IPS-18a (cell line): ENCODE results near the gene SRPK3.

Experiments used
- H3K27ac ChIP-seq: one replicate; pipeline ENCODE4 v1.5.1; 2013; ENCODE audit warnings: low read length
- H3K27me3 ChIP-seq: one replicate; pipeline ENCODE4 v1.6.1; 2013; ENCODE audit warnings: mild to moderate bottlenecking, low read length; ENCODE audit not compliant: control insufficient read depth, insufficient read depth
- H3K36me3 ChIP-seq: one replicate; pipeline ENCODE4 v1.6.1; 2013; ENCODE audit warnings: low read depth, low read length; ENCODE audit not compliant: control insufficient read depth
- H3K4me1 ChIP-seq: one replicate; pipeline ENCODE4 v1.6.1; 2013; ENCODE audit warnings: low read depth, low read length; ENCODE audit not compliant: control insufficient read depth
- H3K4me3 ChIP-seq: one replicate; pipeline ENCODE4 v1.5.1; 2013; ENCODE audit warnings: low read length
- H3K9ac ChIP-seq: one replicate; pipeline ENCODE4 v1.6.1; 2013; ENCODE audit warnings: mild to moderate bottlenecking, low read length, moderate library complexity
- H3K9me3 ChIP-seq: one replicate; pipeline ENCODE4 v1.6.1; 2013; ENCODE audit warnings: low read depth, low read length; ENCODE audit not compliant: control insufficient read depth

SRPK3 gene

DNA sequence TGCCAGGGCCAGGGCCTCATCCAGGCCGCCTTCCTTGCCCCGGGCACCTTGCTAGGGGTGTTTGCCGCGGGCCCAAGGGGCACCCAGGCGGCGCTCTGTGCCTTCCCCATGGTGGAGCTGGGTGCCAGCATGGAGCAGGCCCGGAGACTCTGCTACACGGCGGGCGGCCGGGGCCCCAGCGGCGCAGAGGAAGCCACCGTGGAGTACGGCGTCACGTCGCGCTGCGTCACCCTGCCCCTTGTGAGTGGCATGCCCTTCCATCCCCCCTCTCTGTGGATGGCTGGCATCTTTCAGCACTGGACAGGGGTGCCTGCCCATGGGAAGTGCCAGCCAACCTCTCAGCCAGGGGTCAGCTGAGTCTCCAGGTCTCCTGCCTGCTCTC is 13.2 kb upstream of the SRPK3 start:
- Histone ChIP-seq H3K36me3 (no peaks in the 10 kb centered on the region), H3K9me3 (no peaks in the 10 kb centered on the region), H3K4me1 (no peaks in the 10 kb centered on the region), H3K27ac (no peak overlapping the region), H3K9ac (no peak overlapping the region), H3K4me3 (no peak overlapping the region), H3K27me3 (no peaks in the 10 kb centered on the region)

DNA sequence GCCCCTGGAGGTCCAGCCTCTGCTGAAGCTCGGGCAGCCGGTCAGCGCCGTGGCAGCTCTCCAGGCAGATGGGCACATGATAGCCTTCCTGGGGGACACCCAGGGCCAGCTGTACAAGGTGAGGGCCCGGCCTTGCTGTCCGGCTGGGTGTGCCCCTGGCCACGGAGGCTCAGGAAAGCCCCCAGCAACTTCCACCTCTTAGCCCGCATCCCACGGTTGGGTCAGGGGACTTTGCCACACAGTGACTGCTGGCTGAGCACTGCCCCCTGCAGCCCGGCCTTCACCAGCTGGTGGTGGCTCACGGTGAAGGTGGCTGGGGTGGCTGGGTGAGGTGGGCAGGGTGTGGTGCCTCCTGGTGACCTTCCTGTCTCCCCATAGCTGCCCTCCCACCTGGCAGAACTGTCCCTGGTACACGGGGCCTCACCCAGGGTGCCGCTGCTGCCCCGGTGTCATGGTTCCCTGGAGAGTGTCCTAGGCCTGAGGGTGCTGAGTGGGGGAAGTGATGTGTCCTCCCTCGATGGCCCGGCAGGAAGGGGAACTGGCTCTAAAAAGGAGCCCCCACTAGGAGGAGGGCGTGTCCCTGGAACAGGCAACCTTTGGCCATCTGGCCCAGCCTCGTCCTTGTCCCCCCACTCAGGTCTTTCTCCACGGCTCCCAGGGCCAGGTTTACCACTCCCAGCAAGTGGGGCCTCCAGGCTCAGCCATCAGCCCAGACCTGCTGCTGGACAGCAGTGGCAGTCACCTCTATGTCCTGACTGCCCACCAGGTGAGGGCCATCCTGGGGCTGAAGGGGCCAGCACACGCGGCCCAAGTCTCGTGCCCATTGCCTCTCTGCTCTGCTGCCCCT is 12.3 kb upstream of the SRPK3 start:
- H3K9me3 ChIP-seq: no peaks in the 10 kb centered on the region
- H3K9ac ChIP-seq: no peak overlapping the region
- H3K27ac ChIP-seq: no peak overlapping the region
- no peak overlapping the region for H3K4me3 ChIP-seq
- H3K36me3 ChIP-seq: no peaks in the 10 kb centered on the region
- H3K27me3 ChIP-seq: no peaks in the 10 kb centered on the region
- no peaks in the 10 kb centered on the region for H3K4me1 ChIP-seq

DNA sequence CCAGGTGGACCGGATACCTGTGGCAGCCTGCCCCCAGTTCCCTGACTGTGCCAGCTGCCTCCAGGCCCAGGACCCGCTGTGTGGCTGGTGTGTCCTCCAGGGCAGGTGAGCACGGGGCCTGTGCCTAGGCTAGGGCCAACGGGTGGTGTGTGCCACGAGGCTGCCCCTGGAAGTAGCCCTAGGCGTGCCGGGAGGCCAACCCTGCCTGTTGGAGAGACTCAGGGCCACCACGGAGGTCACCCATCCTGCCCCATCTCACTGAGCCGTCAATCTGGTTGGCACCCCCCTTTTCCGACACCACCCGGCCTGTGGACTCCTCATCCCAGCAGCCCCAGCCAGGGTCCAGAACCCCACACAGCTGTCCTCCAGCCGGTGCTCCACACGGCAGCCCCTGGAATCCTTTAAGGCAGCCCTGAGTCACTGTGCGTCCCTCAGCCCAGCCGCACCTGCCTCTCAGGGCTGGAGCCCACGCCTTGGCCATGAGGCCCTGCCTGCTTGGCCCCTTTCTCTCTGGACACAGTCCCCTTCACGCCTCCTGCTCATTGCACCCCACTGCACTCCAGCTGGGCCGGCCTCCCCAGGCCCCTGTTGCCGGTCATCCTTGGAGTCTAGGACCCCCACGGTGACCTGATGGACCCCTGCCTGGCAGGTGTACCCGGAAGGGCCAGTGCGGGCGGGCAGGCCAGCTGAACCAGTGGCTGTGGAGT is 11.5 kb upstream of the SRPK3 start:
- Histone ChIP-seq H3K27me3 (no peaks in the 10 kb centered on the region), H3K9ac (no peak overlapping the region), H3K36me3 (no peaks in the 10 kb centered on the region), H3K4me3 (no peak overlapping the region), H3K4me1 (no peaks in the 10 kb centered on the region), H3K9me3 (no peaks in the 10 kb centered on the region), H3K27ac (no peak overlapping the region)

DNA sequence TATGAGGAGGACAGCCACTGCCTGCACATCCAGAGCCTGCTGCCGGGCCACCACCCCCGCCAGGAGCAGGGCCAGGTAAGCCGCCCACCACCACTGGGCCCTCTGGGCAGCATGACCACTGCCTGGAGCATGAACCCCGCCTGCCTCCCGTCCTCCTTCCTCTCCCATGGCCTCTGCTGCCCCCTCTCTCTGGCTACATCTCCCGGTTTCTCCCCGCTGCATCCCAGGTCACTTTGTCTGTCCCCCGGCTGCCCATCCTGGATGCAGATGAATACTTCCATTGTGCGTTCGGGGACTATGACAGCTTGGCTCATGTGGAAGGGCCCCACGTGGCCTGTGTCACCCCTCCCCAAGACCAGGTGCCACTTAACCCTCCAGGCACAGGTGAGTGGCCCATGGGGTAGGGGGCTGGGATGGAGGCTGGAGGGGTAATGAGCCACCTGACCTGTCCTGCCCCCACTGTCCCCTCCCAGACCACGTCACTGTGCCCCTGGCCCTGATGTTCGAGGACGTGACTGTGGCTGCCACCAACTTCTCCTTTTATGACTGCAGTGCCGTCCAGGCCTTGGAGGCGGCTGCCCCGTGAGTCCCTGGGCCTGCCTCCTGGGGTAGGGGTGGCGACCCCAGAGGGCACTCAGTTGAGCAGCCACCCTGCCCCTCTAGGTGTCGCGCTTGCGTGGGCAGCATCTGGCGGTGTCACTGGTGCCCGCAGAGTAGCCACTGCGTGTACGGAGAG is 10.8 kb upstream of the SRPK3 start:
- no peaks in the 10 kb centered on the region for H3K4me1 ChIP-seq
- no peaks in the 10 kb centered on the region for H3K9me3 ChIP-seq
- H3K4me3 ChIP-seq: no peak overlapping the region
- no peaks in the 10 kb centered on the region for H3K27me3 ChIP-seq
- H3K36me3 ChIP-seq: no peaks in the 10 kb centered on the region
- no peak overlapping the region for H3K9ac ChIP-seq
- no peak overlapping the region for H3K27ac ChIP-seq

DNA sequence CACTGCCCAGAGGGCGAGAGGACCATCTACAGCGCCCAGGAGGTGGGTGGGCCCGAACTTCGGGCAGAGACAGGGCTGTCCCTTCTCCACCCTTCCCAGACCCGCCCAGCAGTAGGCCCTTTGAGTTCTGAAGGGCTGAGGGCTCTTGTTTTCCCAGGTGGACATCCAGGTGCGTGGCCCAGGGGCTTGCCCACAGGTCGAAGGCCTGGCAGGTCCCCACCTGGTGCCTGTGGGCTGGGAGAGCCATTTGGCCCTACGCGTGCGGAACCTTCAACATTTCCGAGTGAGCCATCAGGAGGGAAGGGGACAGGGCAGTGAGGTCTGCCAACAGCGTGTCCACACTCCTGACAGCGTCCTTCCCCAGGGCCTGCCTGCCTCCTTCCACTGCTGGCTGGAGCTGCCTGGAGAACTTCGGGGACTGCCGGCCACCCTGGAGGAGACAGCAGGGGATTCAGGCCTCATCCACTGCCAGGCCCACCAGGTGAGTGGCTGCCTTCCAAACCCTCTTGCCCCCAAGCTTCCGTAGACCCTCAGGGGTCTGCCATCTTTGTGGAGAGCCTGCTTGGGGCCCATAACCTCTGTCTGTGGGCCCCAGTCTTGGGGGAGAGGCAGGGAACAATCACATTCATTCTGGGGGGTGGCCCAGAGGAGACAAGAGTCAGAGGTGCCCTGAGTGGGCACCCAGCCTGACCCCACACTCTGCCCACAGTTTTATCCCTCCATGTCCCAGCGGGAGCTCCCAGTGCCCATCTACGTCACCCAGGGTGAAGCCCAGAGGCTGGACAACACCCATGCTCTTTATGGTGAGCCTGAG is 10.0 kb upstream of the SRPK3 start:
- no peak overlapping the region for H3K9ac ChIP-seq
- no peaks in the 10 kb centered on the region for H3K36me3 ChIP-seq
- no peak overlapping the region for H3K27ac ChIP-seq
- no peak overlapping the region for H3K4me3 ChIP-seq
- no peaks in the 10 kb centered on the region for H3K27me3 ChIP-seq
- H3K9me3 ChIP-seq: no peaks in the 10 kb centered on the region
- no peaks in the 10 kb centered on the region for H3K4me1 ChIP-seq

DNA sequence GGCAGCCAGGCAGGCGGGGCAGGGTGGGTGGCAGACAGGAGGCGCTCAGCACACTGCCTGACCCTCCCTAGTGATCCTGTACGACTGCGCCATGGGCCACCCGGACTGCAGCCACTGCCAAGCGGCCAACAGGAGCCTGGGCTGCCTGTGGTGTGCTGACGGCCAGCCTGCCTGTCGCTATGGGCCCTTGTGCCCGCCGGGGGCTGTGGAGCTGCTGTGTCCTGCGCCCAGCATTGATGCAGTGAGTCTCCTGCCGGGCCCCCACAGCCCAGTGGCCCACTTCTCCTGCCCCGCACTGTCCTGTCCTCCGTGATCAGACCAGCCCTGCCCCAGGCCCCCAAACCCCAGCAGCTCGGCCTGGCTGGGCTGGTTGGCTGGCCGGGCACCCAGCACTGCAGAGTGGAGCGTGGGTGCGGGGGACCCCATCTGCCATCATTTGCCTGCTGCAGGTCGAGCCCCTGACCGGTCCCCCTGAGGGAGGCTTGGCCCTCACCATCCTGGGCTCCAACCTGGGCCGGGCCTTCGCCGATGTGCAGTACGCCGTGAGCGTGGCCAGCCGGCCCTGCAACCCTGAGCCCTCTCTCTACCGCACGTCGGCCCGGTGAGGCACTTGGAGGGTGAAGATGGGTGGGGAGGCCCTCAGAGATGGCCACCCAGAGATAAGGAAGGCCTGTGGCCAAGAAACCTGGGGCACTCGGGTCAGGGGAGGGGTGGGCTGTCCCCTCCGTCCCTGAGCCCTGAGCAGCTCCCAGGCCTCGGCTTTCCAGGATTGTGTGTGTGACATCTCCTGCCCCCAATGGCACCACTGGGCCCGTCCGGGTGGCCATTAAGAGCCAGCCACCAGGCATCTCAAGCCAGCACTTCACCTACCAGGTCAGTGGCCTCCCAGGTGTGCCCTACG is 9.2 kb upstream of the SRPK3 start:
- H3K9me3 ChIP-seq: no peaks in the 10 kb centered on the region
- H3K36me3 ChIP-seq: no peaks in the 10 kb centered on the region
- H3K4me3 ChIP-seq: no peak overlapping the region
- no peak overlapping the region for H3K9ac ChIP-seq
- H3K4me1 ChIP-seq: no peaks in the 10 kb centered on the region
- H3K27ac ChIP-seq: no peak overlapping the region
- H3K27me3 ChIP-seq: no peaks in the 10 kb centered on the region

DNA sequence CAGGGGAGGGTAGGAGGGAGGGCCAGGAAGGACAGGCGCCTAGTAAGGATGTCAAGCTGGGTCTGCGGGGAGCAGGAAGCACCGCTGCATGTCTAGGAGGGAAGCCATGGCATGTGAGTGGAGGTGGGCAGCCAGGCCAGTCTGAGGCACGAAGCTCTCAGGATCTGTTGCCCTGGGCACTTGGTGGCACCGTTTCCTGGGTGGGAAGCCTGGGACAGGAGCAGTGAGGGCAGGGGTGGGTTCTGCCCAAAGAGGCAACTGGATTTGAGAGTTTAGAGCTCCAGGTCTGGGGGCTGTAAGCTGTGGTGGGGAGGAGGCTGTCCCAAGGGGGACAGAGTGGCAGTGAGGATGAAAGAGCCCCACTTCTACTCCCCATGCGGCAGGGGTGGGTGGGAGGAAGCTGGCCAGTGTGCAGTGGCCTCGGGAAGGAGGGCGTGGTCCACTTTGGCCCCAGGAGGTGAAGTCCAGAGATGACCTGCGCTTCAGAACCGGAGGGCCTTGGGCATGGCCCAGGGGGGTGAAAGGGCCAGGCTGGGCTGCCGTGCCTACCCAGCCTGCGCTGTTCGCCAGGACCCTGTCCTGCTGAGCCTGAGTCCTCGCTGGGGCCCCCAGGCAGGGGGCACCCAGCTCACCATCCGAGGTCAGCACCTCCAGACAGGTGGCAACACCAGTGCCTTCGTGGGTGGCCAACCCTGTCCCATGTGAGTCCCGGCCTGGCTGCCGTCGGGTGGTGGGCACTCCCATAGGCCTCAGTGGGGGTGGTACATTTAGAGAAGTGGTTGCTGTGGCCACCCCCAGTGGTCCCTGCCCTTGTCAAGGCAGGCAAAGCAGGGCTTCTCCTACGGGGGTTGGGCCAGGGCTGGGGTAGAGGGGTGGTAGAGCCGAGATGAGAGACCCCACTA is 8.3 kb upstream of the SRPK3 start:
- Histone ChIP-seq H3K4me3 (no peak overlapping the region), H3K36me3 (no peaks in the 10 kb centered on the region), H3K4me1 (no peaks in the 10 kb centered on the region), H3K27ac (no peak overlapping the region), H3K9me3 (no peaks in the 10 kb centered on the region), H3K9ac (no peak overlapping the region), H3K27me3 (no peaks in the 10 kb centered on the region)

DNA sequence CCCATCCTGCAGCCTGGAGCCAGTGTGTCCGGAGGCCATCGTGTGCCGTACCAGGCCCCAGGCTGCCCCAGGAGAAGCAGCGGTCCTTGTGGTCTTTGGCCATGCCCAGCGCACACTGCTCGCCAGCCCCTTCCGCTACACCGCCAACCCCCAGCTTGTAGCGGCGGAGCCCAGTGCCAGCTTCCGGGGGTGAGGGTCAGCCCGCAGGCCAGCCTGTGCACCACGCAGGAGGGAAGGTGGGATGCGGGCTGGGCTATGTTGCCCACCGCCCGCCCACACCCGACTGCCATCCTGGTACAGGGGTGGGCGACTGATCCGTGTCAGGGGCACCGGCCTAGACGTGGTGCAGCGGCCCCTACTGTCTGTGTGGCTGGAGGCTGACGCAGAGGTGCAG is 7.6 kb upstream of the SRPK3 start:
- Histone ChIP-seq H3K9me3 (no peaks in the 10 kb centered on the region), H3K4me1 (no peaks in the 10 kb centered on the region), H3K36me3 (no peaks in the 10 kb centered on the region)

DNA sequence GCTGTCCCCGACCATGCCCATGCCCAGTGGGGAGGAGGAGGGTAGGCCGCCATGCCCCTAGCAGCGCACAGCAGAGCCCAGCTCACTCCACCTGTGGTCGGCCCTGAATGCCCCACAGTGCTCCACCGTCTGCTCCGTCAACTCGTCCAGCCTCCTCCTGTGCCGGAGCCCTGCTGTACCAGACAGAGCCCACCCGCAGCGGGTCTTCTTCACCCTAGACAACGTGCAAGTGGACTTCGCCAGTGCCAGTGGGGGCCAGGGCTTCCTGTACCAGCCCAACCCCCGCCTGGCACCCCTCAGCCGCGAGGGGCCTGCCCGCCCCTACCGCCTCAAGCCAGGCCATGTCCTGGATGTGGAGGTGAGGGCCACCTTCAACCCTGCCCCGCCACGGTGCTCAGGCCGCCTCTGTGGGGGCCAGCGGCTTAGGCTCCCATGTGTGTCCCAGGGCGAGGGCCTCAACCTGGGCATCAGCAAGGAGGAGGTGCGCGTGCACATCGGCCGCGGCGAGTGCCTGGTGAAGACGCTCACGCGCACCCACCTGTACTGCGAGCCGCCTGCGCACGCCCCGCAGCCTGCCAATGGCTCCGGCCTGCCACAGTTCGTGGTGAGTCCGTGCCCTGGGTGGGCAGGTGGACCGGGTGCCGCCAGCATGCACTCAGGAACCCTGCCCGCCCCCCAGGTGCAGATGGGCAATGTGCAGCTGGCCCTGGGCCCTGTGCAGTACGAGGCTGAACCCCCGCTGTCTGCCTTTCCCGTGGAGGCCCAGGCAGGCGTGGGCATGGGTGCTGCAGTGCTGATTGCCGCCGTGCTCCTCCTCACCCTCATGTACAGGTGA is 6.9 kb upstream of the SRPK3 start:
- no peak overlapping the region for H3K27ac ChIP-seq
- H3K9ac ChIP-seq: no peak overlapping the region
- no peak overlapping the region for H3K4me3 ChIP-seq
- H3K27me3 ChIP-seq: no peaks in the 10 kb centered on the region
- no peaks in the 10 kb centered on the region for H3K4me1 ChIP-seq
- H3K9me3 ChIP-seq: no peaks in the 10 kb centered on the region
- H3K36me3 ChIP-seq: no peaks in the 10 kb centered on the region

More for the DNA sequence above, 7.6 kb upstream of the SRPK3 start:
- no peak overlapping the region for H3K4me3 ChIP-seq
- no peaks in the 10 kb centered on the region for H3K27me3 ChIP-seq
- H3K27ac ChIP-seq: no peak overlapping the region
- H3K9ac ChIP-seq: no peak overlapping the region
